Stimulated activated effector memory CD8-positive, alpha-beta T cell treated with anti-CD3 and anti-CD28 coated beads, Interleukin-12 subunit alpha, Interleukin-12 subunit beta, amount 100 ng/mL, for 72 hours (primary cell): ENCODE data around the gene TRAPPC2L.
"Not testable (repeated sequence)": the region's sequence is repeated elsewhere in the genome, so short reads cannot be mapped to it uniquely, and the experiment has no call there.

ENCODE experiments used
- ATAC-seq: fragments of 150-1000 bp; cut with Tn5 transposase; 2 replicates; pipeline ENCODE4 v1.10.0; 2021
- DNase-seq, 2 donors: peaks; one replicate each; pipeline ENCODE4 v3.0.0; 2021 to 2022; ENCODE audit warnings: low spot score in 2 of 2
- H3K27ac Mint-ChIP-seq: one replicate; pipeline ENCODE4 v1.8.0; 2022; ENCODE audit warnings: mild to moderate bottlenecking, mixed read lengths
- H3K36me3 Mint-ChIP-seq: one replicate; pipeline ENCODE4 v1.8.0; 2022; ENCODE audit warnings: mild to moderate bottlenecking, mixed read lengths
- H3K4me1 Mint-ChIP-seq: one replicate; pipeline ENCODE4 v1.8.0; 2022; ENCODE audit warnings: mixed read lengths
- H3K4me3 Mint-ChIP-seq: one replicate; pipeline ENCODE4 v1.8.0; 2022; ENCODE audit warnings: mild to moderate bottlenecking, mixed read lengths
- H3K9me3 Mint-ChIP-seq: one replicate; pipeline ENCODE4 v1.8.0; 2022; ENCODE audit warnings: mixed read lengths

The TRAPPC2L gene

DNA sequence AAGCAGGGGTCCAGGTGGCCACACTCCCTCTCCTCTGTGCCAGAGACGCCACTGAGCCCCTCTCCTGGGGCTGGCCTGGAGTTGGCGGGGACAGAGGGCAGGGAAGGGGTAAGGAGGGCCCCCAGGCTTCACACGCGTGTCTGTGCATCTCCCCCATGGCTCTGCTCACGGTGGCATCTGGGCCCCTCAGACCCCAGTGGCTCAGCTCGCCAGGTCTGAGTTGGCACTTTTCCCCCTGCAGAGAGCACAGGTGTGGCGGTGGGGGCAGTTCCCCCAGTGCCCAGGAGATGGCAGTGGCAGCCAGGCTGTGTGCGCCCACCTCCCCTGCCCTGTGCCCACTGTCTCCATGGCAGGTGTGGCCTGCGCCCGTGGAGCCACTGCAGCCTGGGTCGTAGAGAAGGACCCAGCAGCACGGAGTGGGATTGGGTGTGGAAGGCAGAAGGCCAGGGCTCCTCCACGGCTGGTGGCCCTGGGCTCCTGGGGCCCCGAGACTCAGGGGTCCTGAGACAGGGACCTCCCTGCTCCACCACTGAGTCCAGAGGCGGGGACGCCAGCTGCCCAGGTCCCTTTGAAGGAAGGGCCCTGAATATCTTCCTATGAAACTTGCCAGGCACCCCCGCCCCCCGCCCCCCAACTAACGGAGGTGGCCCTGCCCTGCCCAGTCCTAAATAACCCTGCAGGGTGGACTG, 40.9 kb upstream of the TRAPPC2L start:
- H3K27ac Mint-ChIP-seq, result no peak overlapping the region
- H3K4me3 Mint-ChIP-seq, result no peak overlapping the region
- no peaks in the 10 kb centered on the region for H3K9me3 Mint-ChIP-seq
- ATAC-seq (peak; percentile 9), DNase-seq (peak; percentile 39 to 81)
- peaks cover 18% of the 10 kb centered on the region for H3K36me3 Mint-ChIP-seq
- peaks cover 6% of the 10 kb centered on the region for H3K4me1 Mint-ChIP-seq

DNA sequence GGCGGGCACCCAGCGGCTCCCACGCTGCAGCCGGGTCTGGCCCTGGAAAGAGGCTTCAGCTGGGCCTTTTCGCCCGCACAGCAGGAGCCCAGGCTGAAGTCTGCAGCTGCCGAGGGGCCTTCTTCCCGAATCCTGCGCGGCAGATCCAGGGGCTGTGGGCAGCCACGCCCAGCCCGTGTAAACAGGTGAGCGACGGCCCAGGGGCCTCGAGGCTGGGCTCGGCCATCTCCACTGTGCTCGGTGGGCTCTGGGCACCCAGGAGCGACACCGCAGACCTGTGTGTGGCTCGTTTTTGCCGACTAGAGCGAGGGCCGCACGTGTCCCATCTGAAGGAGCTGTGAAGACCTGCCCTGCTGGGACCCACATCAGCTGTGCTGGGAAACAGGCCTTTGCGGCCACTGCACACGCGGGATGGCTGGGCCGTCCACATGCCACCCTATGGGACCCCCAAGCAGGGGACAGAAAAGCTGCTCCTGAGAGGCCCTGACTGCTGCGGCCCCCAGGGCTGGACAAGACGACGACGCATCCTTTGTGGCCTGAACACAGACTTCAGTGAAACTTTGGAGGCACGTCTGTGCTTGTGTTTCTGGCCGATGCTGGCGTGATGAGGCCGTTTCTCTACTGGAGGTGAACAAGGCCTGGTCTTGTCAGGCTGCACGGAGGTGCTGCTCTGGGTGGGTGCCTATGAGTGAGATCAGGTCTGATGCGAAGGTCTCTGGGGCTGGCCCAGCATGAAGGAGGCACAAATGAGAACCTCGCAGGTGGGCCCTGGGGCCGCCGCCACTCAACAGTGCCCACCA, 40.0 kb upstream of the TRAPPC2L start:
- H3K4me3 Mint-ChIP-seq, result no peak overlapping the region

DNA sequence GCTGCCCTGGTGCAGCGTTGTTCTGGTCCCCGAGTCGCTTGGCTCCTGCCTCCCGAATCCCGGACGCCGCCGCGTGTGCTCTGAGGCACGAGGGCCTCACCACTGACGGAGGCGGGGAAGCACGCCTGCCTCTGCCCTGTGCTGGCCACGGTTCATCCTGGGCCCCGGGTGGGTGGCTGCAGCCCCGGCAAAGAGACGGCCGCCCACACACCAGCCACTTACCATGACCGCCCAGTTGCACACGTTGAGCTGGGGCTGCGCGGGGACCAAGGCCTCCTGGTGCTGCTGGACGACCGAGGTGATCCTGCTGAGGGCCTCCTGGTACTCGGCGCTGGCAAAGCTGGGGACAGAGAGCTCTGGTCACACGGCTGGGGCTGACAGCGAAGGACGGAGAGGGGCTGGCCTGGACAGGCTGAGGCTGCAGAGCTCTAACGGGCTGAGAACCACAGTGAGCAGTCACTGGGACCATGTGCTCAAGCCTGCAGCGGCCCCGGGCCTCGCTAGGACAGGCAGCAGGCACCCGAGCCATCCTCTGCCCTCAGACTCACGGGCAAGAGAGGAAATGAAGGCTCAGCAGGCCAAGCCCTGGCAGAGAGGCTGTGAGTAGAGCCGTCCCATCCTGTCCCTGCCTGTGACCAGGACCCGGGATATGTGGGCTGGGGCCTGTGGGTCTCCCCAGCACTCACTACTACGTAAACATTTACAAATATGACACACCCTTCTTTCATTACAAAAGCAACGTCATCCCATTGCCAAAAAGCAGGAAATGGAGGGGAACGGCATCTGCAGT, 38.9 kb upstream of the TRAPPC2L start:
- H3K36me3 Mint-ChIP-seq, result peaks cover under 1% of the 10 kb centered on the region
- DNase-seq (no peak), ATAC-seq (no peak)
- H3K4me3 Mint-ChIP-seq, result no peak overlapping the region
- no peak overlapping the region for H3K27ac Mint-ChIP-seq
- no peaks in the 10 kb centered on the region for H3K4me1 Mint-ChIP-seq
- no peaks in the 10 kb centered on the region for H3K9me3 Mint-ChIP-seq

More for the DNA sequence above, 40.0 kb upstream of the TRAPPC2L start:
- Mint-ChIP-seq H3K9me3 (no peaks in the 10 kb centered on the region), H3K36me3 (peaks cover 9% of the 10 kb centered on the region), H3K4me1 (peaks cover 3% of the 10 kb centered on the region), H3K27ac (no peak overlapping the region)
- ATAC-seq (no peak), DNase-seq (no peak)

DNA sequence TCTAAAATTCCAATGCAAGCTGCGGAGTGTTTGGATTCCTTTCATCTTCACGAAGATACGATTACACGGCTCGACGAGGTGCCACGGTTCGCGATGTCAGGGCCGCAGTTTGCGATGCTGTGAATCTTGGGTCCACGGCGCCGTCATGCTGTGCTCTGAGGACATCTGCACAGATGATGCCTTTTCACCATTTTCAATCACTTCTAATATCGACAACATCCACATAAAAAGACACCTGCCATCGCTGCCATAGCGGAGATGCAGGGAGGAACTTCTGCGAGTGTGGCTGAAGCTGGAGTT, 38.4 kb upstream of the TRAPPC2L start:
- DNase-seq (no peak), ATAC-seq (no peak)
- H3K4me3 Mint-ChIP-seq, result no peak overlapping the region
- H3K36me3 Mint-ChIP-seq, result no peaks in the 10 kb centered on the region
- no peaks in the 10 kb centered on the region for H3K4me1 Mint-ChIP-seq
- H3K27ac Mint-ChIP-seq, result no peak overlapping the region
- no peaks in the 10 kb centered on the region for H3K9me3 Mint-ChIP-seq

DNA sequence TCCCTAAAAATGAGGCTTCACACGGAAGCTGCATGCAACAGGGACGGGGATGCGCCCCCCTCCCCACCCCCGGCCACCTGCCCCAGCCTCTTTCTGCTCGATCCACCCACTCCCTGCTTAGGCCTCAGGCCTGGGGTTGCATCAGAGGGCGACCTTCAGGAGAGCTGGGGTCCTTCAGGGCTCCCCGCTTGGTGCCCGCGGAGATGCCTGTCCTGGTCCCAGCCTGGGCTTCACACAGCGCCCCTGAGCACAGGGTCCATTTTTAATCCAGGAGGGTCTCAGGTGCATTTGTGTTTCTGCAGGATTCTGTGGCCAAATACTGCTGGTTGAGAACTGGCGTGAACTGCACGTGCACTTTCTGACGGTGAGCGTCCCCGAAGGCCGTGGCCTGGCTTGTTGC, 37.8 kb upstream of the TRAPPC2L start:
- ATAC-seq (no peak), DNase-seq (no peak)
- no peaks in the 10 kb centered on the region for H3K4me1 Mint-ChIP-seq
- H3K36me3 Mint-ChIP-seq, result no peaks in the 10 kb centered on the region
- no peak overlapping the region for H3K4me3 Mint-ChIP-seq
- H3K27ac Mint-ChIP-seq, result no peak overlapping the region
- no peaks in the 10 kb centered on the region for H3K9me3 Mint-ChIP-seq

DNA sequence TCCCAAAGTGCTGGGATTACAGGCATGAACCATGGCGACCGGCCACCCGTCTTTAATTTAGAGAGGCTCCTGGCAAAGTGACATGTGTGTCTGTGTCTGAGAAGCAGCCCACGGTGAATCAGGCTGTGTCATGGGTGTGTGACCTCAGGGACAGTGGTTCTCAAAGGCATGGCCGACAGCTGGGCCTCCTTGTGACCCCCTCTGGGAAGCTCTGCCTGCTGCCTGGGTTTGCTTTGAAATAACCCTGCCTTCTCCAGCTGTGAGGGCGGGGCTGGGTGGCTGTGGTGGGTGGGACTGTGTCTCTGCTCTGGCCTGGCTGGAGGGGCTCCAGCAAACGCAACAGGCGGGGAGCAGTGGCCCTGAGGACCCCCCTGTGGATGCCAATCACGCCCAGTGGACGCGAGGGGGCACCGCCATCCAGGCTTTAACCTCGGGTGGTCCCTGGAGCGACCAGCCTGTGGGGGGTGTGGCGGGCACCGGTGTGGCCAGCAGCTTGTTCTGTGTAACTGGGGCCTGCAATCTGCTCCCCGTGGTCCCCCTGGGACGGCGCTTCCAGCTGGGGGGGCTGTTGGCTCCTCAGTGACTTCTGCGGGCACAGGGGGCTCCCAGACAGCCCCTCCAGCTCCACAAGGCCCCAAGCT, 36.4 kb upstream of the TRAPPC2L start:
- DNase-seq (no peak), ATAC-seq (no peak)
- Mint-ChIP-seq H3K27ac (no peak overlapping the region), H3K4me3 (no peak overlapping the region), H3K9me3 (no peaks in the 10 kb centered on the region), H3K4me1 (no peaks in the 10 kb centered on the region), H3K36me3 (no peaks in the 10 kb centered on the region)

DNA sequence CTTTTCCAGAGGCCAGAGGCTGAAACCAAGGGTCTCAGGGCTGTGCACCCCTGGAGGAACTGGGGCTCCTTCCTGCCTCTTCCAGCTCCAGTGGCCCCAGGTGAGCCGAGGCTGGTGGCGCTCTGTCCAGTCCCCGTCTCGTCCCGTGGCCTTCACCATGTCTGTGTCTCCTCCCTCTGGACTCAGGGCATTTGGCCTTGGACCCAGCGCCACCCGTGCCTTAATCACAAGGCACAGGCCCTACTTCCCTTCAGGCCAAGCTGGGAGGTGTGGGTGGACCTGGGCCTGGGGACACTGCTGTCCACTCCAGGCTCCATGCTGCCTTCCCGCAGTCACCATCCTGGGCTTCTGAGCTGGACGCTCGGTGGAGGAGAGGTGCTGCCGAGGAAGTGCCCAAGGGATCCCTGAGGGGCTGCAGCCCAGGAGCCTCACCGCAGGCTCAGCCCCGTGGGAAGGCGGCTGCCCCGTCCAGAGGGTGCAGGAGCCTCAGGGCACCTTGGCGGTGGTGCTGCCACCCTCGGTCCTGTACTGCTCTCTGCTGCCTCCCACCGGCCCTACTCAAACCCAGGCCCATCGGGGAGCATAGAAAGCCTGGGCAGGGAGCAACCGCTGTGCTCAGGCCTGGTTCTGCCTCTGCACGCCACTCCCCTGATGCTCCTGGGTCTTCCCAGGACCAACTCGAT, 35.6 kb upstream of the TRAPPC2L start:
- no peak overlapping the region for H3K4me3 Mint-ChIP-seq
- no peak for ATAC-seq
- H3K4me1 Mint-ChIP-seq, result no peaks in the 10 kb centered on the region
- no peak overlapping the region for H3K27ac Mint-ChIP-seq
- no peak for DNase-seq
- no peaks in the 10 kb centered on the region for H3K36me3 Mint-ChIP-seq
- no peaks in the 10 kb centered on the region for H3K9me3 Mint-ChIP-seq

DNA sequence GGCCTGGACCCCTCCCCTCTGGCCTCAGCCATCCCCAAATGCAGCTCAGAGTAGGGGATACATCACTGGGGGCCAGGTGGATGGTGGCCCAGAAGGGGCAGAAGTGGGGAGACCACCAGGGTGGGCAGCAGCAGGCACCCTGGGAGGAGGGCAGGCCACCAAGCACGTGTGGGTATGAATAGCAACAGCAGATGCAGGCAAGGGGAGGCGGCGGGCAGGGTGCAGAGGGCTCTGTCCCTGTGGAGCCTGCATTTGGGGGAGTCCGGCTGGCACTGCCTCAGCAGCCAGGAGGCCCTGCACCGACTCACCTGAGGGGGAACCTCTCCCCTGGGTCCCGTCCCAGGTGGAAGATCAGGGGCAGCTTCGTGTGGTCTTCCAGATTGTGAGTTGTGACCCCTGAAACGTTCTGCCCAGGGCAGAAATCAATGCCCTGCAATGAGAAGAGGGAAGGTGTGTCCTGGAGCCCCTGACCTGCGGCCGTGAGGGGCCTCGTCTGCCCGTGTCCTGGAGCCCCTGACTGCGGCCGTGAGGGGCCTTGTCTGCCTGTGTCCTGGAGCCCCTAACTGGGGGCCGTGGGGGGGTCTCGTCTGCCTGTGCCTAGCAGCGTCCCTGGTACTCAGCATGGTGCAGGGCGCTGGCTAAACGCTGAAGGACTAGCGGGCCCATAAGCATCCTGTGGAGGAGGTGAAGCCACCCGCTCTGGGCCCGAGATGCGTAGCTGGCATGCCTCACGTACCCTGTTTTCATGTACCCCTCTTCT, 34.5 kb upstream of the TRAPPC2L start:
- Mint-ChIP-seq H3K9me3 (no peaks in the 10 kb centered on the region), H3K27ac (no peak overlapping the region), H3K4me1 (no peaks in the 10 kb centered on the region), H3K36me3 (no peaks in the 10 kb centered on the region), H3K4me3 (no peak overlapping the region)
- DNase-seq, result no peak
- no peak for ATAC-seq

DNA sequence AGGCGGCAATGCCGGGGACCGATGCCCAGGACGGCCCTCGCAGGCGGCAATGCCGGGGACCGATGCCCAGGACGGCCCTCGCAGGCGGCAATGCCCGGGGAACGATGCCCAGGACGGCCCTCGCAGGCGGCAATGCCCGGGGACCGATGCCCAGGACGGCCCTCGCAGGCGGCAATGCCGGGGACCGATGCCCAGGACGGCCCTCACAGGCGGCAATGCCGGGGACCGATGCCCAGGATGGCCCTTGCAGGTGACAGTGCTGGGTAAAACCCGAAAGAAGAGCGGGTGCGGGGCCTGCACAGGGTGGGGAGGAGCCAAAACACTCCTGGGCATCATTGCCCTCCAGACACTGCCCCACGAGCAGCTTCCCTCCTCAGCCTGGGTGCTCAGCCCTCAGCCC, 33.3 kb upstream of the TRAPPC2L start:
- H3K4me3 Mint-ChIP-seq, H3K36me3 Mint-ChIP-seq, DNase-seq, H3K4me1 Mint-ChIP-seq, H3K27ac Mint-ChIP-seq, ATAC-seq, H3K9me3 Mint-ChIP-seq: not testable (repeated sequence)

DNA sequence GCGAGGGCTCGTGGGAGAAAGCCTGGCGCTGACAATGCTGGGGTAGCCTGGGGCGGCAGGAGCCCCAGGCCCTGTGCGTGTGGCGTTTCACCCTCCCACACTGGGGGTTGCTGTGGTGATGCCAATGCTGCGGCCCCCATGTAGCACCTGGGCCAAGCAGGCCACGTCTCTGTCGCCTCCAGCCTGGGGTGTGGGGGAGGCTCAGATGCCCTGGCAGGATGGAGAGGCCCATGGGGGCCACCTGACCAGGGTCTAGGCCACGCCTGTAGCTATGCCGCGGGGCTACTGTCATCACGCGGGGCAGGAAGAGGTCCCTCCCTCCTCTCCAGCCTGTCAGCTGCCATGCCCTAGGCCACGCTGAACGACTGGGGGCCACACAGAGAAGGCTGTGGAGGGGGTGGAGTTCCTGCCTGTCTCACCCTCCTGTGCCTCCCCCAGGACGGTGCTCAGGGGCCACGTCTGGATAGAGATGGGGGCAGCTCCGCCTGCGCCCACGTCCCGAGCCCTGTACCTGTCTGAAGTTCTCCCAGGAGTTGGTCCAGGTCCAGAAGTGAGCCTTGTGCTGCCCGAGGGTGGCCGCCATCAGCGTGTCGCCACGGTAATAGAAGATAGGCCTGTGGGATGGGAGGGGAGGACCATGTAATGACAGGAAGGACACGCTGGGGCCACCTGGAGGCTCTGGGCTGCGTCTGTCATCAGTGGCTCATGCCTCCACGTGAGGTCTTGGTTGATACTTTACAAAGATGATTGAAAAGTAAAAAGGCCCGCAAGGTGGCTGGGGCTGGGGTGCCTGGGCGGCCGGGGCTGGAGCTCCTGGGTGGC, 32.5 kb upstream of the TRAPPC2L start:
- Mint-ChIP-seq H3K9me3 (no peaks in the 10 kb centered on the region), H3K4me1 (no peaks in the 10 kb centered on the region), H3K36me3 (no peaks in the 10 kb centered on the region), H3K27ac (no peak overlapping the region), H3K4me3 (no peak overlapping the region)
- ATAC-seq (no peak), DNase-seq (no peak)

DNA sequence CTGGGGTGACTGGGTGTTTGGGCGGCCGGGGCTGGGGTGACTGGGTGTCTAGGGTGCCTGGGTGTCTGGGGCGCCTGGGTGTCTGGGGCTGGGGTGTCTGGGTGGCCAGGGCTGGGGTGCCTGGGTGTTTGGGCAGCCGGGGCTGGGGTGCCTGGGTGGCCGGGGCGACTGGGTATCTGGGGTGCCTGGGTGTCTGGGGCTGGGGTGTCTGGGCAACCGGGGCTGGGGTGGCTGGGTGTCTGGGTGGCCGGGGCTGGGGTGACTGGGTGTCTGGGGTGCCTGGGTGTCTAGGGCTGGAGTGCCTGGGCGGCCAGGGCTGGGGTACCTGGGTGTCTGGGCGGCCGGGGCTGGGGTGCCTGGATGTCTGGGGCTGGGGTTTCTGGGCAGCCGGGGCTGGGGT, 31.8 kb upstream of the TRAPPC2L start:
- H3K27ac Mint-ChIP-seq, result no peak overlapping the region
- no peaks in the 10 kb centered on the region for H3K9me3 Mint-ChIP-seq
- H3K4me3 Mint-ChIP-seq, result no peak overlapping the region
- H3K36me3 Mint-ChIP-seq, result no peaks in the 10 kb centered on the region
- no peak for ATAC-seq
- DNase-seq, result no peak
- H3K4me1 Mint-ChIP-seq, result no peaks in the 10 kb centered on the region

DNA sequence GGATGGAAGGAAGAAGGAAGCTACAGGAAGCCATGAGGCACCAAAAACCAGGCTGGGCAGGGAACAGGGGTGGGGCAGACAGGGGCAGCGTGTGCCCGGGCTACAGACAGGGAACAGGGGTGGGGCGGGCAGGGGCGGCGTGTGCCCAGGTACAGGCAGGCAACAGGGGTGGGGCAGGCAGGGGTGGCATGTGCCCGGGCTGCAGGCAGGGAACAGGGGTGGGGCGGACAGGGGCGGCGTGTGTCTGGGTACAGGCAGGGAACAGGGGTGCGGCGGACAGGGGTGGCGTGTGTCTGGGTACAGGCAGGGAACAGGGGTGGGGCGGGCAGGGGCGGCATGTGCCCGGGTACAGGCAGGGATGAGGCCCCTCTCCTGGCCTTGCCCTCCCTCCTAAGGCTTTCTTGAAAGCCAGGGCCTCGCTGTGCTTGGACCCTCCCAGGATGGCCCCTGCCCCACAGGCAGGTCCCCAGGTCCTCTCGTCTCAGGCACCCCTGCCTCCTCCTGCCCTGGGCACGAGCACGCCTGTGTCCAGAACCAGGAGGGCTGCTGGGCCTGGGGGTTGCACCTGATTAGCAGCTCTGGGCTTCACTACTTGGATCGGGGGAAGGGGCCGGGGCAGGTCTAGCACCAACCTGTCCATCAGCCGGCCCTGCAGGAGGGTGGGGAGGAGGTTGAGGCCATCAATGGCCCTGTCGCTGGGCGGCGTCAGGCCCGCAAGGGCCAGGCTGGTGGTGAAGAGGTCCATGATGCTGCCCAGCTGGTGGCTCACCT, 30.7 kb upstream of the TRAPPC2L start:
- DNase-seq (no peak), ATAC-seq (peak; percentile 9)
- no peak overlapping the region for H3K27ac Mint-ChIP-seq
- no peaks in the 10 kb centered on the region for H3K36me3 Mint-ChIP-seq
- no peaks in the 10 kb centered on the region for H3K4me1 Mint-ChIP-seq
- no peaks in the 10 kb centered on the region for H3K9me3 Mint-ChIP-seq
- H3K4me3 Mint-ChIP-seq, result no peak overlapping the region

DNA sequence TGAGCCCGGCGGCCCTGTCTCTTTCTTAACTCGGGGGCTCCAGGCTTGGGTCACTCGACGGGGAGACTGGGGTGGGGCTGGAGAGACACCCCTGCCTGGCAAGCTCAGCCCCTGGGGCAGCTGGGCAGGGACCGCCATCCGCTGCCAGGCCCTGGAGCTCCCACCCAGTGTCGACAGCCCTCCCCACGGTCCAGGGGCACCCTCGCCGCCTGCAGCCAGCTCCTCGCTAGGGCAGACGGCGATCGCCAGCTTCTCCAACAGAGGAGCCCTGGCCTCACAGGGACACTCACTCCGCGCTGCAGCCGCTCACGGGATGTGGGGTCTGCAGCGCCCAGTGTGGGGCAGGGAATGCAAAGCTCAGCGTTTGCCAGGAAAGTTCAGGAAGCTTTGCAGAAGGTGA, 29.2 kb upstream of the TRAPPC2L start:
- Mint-ChIP-seq H3K27ac (no peak overlapping the region), H3K4me3 (no peak overlapping the region), H3K4me1 (no peaks in the 10 kb centered on the region), H3K9me3 (no peaks in the 10 kb centered on the region), H3K36me3 (no peaks in the 10 kb centered on the region)
- no peak for ATAC-seq
- no peak for DNase-seq
